Omental fat pad (tissue), 4 donors: Measurements from ENCODE around the gene SLC16A1. TPM values are rescaled to one million over a fixed set of nuclear protein-coding genes. Genes with fewer than 3 reads are reported as not detected.
"Not testable (repeated sequence)": the region's sequence is repeated elsewhere in the genome, so short reads cannot be mapped to it uniquely, and the experiment has no call there.

Experiments
- ATAC-seq: fragments of 150-250 bp; one replicate; pipeline ENCODE4 v1.9.1; 2016; ENCODE audit warnings: mild to moderate bottlenecking, moderate library complexity; ENCODE audit not compliant: low FRiP score
- DNase-seq: peaks from one replicate; pipeline ENCODE4 v3.0.0-alpha.2; 2019; ENCODE audit warnings: low spot score
- total RNA-seq, 4 donors: library from RNA; depleted of rRNA; stranded (reverse); fragments of >200 nt; gene quantifications; one replicate each; pipeline ENCODE4 v1.1.0, GENCODE V29; 2016
- TF ChIP-seq, protein P1 (sequence below), 3 donors: fragments of 450-650 bp; IDR thresholded peaks; one replicate each; pipeline ENCODE4 v1.5.1; 2016 to 2017; ENCODE audit warnings: antibody characterized with exemption in 3 of 3, mild to moderate bottlenecking in 3 of 3, moderate library complexity in 2 of 3

Gene SLC16A1
- total RNA-seq, 4 donors from 2014 or later = 15.1 to 125 (median 78.3) TPM

GRCh38 chr1:112887599-112888283 is 68.3 kb downstream of the SLC16A1 start:
- DNase-seq (no peak), ATAC-seq (no peak)
- TF ChIP-seq, protein P1, sequence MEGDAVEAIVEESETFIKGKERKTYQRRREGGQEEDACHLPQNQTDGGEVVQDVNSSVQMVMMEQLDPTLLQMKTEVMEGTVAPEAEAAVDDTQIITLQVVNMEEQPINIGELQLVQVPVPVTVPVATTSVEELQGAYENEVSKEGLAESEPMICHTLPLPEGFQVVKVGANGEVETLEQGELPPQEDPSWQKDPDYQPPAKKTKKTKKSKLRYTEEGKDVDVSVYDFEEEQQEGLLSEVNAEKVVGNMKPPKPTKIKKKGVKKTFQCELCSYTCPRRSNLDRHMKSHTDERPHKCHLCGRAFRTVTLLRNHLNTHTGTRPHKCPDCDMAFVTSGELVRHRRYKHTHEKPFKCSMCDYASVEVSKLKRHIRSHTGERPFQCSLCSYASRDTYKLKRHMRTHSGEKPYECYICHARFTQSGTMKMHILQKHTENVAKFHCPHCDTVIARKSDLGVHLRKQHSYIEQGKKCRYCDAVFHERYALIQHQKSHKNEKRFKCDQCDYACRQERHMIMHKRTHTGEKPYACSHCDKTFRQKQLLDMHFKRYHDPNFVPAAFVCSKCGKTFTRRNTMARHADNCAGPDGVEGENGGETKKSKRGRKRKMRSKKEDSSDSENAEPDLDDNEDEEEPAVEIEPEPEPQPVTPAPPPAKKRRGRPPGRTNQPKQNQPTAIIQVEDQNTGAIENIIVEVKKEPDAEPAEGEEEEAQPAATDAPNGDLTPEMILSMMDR (IDR thresholded peaks at IDR 0.05) = no peak

GRCh38 chr1:112884996-112885395 is 71.0 kb downstream of the SLC16A1 start:
- ATAC-seq, DNase-seq: not testable (repeated sequence)

DNA sequence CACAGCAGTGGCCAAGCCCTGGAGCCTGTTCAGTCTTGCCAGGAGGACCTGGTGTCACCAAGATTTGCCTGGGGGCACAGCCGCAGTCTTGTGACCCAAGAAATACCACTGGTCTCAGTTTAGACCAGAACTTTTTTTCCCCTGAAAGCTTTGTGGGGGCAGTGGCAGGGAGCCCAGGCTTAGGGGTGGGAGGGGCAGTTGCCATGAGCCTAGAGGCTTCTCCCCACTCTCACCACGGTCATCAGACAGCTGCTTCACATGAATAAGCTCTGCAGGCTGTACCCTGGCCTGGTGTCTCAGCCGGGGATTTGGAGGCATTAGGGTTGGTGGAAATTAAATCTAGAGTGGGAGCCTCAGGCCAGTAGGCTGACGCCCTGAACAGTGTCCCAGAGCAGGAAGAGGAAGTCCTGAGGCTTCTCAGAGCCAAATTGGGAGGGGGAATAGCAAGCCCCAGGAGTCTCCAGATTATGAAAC is 73.7 kb downstream of the SLC16A1 start:
- peak; percentile 18 for ATAC-seq
- TF ChIP-seq, protein P1 (IDR thresholded peaks at IDR 0.05) = no peak
- DNase-seq = no peak

DNA sequence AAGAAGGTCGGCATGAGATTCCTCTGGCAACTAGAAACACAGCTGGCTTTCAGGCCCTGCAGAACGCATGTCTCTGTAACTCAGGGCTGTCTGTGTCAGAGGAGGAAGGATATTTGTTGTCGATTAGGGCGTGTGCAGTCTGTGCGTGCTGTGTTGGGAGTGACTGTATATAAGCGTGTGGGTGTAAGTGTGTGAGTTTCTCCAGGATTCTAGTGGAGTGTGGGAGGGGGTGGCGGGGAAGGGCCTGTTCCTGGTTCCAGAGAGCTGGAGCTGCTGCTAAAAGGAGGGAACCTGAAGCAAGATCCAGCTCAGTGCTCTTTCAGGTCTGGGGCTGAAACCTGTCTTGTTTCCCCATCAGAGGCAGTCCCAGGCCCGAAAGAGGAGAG is 74.3 kb downstream of the SLC16A1 start:
- TF ChIP-seq, protein P1 (IDR thresholded peaks at IDR 0.05) = no peak
- DNase-seq (no peak), ATAC-seq (peak; percentile 87)

- ATAC-seq = no peak
- no peak for DNase-seq
- TF ChIP-seq, protein P1 (IDR thresholded peaks at IDR 0.05) = no peak
Measured at GRCh38 chr1:112879834-112880233, 76.2 kb downstream of the SLC16A1 start.

DNA sequence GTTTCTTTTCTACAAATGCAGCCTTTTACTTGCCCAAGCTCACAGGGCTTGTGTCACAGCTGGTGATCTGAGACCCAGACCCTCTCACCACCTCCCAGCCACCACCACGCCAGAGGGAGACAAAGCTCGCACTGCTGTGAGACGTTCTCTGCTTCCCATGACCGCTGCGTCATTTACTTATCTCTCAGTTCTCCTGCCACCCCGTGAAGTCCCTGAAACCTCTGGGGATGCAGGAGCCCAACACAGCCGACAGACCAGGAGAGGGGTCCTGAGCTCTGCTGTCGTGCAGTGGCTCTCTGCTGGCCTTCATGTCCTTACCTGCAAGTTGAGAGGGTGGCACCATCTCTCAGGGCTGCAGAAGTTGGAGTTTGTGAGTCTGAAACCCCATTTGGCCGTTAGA is 77.7 kb downstream of the SLC16A1 start:
- DNase-seq = no peak
- ATAC-seq = no peak
- TF ChIP-seq, protein P1 (IDR thresholded peaks at IDR 0.05) = no peak

DNA sequence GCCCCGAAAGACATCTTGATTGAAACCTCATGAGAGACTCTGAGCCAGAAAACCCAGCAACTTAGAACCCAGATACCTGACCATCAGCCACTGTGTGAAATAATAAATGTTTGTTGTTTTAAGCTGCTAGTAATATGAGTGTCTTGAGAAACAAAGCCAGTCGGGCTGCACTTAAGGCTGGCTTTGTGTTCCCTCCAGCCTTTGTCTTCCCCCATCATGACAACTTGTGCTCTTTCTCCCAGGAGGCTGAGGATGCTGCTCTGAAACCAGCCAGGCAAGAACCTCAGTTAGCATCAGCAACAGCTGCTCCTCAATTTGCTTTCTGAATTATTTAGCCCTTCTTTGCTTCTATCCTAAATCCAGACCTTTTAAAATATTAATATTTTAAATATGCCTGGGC is 78.2 kb downstream of the SLC16A1 start:
- ATAC-seq = no peak
- TF ChIP-seq, protein P1 (IDR thresholded peaks at IDR 0.05) = no peak
- no peak for DNase-seq
